GM19025 (cell line): ENCODE measurements around the gene PTDSS2.
"Not testable (repeated sequence)": the region's sequence is repeated elsewhere in the genome, so short reads cannot be mapped to it uniquely, and the experiment has no call there.

ENCODE experiments used
- ATAC-seq: cut with Tn5 transposase; IDR thresholded peaks from one replicate; pipeline ENCODE4 v1.9.1; 2021; ENCODE audit warnings: mild to moderate bottlenecking, low read depth, moderate library complexity; ENCODE audit not compliant: unreplicated experiment

The PTDSS2 gene

GRCh38 chr11:449889-450808 lies at the start of gene PTDSS2:
PTDSS2 (plus strand) TSS chr11:450279; CDS start chr11:450456, 177 bp downstream.
- ATAC-seq = peak; percentile 60

DNA sequence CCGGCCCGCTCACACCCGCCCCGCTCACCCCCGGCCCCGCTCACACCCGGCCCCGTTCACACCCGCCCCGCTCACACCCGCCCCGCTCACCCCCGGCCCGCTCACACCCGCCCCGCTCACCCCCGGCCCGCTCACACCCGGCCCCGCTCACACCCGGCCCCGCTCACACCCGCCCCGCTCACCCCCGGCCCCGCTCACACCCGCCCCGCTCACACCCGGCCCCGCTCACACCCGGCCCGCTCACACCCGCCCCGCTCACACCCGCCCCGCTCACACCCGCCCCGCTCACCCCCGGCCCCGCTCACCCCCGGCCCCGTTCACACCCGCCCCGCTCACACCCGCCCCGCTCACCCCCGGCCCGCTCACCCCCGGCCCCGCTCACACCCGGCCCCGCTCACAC lies 48.9 kb upstream of the PTDSS2 start:
- not testable (repeated sequence) for ATAC-seq

- ATAC-seq = no peak
Observed at GRCh38 chr11:403021-403760, 46.9 kb upstream of the PTDSS2 start.

- no peak for ATAC-seq
Observed at GRCh38 chr11:403761-404431, 46.2 kb upstream of the PTDSS2 start.

DNA sequence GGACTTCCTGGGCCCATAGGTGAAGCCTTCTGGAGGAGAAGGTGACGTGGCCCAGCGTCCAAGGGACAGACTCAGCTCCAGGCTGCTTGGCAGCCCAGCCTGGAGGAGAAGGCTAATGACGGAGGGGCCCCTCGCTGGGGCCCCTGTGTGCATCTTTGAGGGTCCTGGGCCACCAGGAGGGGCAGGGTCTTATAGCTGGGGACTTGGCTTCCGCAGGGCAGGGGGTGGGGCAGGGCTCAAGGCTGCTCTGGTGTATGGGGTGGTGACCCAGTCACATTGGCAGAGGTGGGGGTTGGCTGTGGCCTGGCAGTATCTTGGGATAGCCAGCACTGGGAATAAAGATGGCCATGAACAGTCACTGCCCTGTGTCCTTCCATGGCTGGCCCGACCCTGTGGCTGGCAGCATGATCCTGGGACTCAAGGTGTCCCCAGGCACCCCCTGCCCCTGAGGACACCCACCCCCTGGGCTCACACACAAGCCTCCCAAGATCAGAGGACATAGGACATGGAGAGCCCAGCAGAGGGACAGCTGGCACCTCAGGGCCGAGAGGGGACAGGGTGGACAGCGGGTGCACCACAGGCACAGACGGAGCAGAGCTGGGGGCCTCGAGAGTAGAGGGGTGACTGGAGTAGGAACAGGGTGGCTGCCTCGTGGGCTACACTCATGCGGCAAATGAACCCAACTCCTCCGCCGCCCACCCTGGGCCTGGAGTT lies 45.4 kb upstream of the PTDSS2 start:
- ATAC-seq = no peak

- ATAC-seq = no peak
Observed at GRCh38 chr11:405323-405953, 44.6 kb upstream of the PTDSS2 start.

DNA sequence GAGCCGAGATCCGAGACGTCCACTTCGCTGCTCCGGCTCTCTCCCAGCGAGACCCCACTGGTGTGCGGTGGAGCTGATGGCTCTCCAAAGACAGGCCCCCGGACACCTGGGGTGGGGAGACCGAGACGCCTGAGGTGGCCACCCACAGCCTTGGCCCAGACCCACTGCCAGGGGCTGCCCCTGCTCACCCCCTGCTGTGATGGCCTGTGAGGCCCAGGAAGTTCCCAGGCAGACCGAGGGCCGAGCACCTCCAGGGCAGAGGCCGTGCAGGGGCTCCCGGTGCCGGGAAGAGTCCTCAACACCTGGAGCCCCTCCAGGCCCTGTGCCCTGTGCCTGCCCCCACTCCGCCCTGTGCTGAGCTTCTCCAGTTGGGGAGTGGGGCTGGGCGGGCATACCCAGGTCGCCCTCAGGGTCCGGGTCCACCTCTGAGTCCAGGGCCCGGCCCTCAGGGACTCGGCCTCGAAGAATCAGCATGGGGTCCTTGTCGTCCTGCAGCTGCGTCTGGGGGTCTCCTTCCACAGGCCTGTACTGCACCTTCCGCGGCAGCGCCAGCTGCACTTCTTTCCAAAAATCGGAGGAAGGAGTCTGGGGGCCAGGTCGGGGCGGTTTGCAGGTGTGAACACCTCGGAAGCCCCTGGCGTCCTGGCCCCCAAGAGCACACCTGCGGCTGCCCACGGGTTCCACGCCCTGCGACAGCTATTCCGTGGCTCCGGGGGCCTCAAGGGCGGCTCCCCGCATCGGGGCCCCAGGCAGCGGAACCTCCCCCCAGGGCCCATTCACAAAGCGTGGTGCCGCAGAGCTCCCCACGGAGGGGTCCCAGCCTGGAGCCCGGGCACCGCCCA lies 43.9 kb upstream of the PTDSS2 start:
- ATAC-seq = no peak

DNA sequence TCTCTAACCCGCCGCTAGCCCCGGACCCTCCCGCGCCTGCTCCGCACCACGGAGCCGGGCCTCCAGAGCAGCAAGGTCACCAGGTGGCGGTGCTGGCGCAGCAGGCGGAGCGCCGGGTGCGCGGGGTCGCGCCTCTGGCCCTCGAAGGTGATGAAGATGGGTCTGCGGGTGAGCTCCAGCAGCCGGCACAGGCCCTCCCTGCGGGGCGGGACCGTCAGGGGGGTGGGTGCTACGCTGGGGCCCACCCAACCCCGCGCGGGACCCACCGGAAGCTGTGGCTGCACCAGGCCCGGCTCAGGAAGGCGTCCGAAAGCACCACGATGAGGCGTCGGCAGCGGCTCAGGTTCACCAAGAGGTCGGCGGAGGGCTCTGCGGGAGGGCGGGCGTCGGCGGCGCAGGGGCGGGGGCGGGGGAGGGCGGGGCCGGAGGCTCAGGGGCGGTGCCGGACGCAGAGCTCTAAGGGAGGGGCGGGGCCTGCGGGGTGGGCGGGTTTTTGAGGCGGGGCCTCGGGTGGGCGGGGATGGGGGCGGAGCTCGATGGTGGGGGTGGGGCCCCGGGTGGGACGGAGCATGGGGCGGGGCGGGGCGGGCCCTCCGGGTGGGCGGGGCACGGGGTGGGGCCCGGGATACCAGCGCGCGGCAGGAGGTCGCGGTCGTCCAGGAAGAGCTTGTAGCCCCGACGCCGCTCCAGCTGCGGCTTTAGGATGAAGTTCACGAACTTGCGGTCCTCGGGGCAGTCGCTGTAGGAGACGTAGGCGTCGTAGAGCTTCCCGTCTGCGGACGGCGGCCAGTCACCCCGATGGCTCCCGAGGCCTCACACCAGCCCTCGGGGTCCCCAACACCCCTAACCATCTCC lies 43.1 kb upstream of the PTDSS2 start:
- peak; percentile 68 for ATAC-seq

- no peak for ATAC-seq
Observed at GRCh38 chr11:407651-408123, 42.4 kb upstream of the PTDSS2 start.

- no peak for ATAC-seq
Observed at GRCh38 chr11:408154-409007, 41.7 kb upstream of the PTDSS2 start.

- no peak for ATAC-seq
Observed at GRCh38 chr11:409008-409599, 41.0 kb upstream of the PTDSS2 start.

DNA sequence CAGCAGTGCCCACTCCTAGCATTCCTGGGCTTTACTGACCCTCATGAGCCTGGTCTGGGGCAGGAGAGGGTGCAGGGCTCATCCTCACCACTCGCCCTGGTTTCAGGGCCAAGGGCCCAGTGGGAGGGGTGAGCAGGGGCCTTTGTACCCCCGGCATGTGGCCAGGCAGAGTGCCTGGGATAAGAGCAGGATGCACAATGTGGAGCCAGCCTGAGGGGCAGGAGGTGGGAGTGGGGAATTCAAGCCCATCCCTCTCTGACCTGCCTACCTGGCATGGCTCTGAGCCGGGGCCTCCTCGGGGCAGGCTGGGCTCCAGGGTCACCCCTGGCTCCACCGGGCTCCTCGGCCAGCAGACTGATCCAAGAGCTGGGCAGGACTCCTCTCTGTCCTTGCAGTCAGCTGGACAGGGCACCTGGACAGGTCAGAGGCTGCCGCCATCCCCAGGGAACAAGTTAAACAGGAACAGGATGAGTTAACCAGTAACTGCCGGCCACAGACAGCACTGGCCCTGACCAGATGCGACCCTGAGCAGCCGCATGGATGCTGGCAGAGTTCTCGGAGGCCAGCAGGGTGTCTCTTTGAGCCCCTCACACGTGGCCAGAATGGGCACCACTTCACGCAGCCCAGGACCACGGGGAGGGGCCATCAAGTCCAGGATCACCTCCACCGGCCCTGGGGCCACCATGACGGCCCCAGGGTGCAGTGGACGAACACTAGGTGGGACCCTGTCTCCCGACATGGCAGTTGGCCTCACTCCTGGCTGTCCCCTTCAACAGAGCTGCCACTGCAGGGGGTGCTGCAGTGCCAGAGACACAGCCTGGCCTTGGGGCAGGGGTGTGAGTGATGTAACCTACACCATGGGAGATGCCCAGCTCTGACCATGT lies 40.2 kb upstream of the PTDSS2 start:
- ATAC-seq = no peak

DNA sequence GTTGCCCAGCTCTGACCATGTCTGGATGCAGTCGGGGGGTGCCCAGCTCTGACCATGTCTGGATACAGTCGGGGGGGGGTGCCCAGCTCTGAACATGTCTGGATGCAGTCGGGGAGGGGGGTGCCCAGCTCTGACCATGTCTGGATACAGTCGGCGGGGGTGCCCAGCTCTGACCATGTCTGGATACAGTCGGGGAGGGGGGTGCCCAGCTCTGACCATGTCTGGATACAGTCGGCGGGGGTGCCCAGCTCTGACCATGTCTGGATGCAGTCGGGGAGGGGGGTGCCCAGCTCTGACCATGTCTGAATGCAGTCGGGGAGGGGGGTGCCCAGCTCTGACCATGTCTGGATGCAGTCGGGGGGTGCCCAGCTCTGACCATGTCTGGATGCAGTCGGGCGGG lies 39.4 kb upstream of the PTDSS2 start:
- not testable (repeated sequence) for ATAC-seq

- ATAC-seq = not testable (repeated sequence)
Observed at GRCh38 chr11:411520-411919, 38.6 kb upstream of the PTDSS2 start.

DNA sequence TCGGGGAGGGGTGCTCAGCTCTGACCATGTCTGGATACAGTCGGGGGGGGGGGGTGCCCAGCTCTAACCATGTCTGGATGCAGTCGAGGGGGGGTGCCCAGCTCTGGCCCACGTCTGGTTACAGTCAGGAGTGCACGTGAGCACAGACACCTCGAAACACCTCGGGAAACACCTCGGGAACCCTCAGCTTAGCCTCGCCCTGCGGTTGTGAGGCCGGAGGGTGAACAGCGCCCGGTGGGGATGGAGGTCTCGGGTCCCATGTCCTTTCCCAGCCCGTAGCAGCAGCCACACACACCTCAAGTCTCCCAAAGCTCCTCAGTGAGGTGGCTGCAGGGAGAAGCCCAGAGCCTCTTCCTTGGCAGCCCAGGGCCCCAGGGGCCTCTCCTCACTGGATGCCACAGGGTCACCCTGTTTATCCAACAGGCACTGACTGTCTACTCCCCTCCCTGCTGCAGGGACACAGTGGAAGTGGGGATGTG lies 37.4 kb upstream of the PTDSS2 start:
- no peak for ATAC-seq
